Cardiac fibroblast (primary cell): ENCODE results near the gene RIBC2.

Experiments
- DNase-seq, 2 donors: peaks; one replicate each; pipeline versions ENCODE4 v3.0.0 to v3.0.0-alpha.2; 2010; ENCODE audit warnings: low read depth in 2 of 2
- H3K4me3 ChIP-seq, 2 donors: replicated peaks in 1 of 2; 1 replicate in 1 of 2; 2 replicates in 1 of 2; pipeline ENCODE4 v1.5.1; 2011; ENCODE audit warnings: low read depth in 2 of 2, low read length in 2 of 2, mild to moderate bottlenecking in 2 of 2, moderate library complexity in 1 of 2
- TF ChIP-seq, protein P1 (sequence below): IDR thresholded peaks from one replicate; pipeline ENCODE4 v1.5.1; 2011; ENCODE audit warnings: low read depth, mild to moderate bottlenecking, low read length, inconsistent platforms

RIBC2 gene

DNA sequence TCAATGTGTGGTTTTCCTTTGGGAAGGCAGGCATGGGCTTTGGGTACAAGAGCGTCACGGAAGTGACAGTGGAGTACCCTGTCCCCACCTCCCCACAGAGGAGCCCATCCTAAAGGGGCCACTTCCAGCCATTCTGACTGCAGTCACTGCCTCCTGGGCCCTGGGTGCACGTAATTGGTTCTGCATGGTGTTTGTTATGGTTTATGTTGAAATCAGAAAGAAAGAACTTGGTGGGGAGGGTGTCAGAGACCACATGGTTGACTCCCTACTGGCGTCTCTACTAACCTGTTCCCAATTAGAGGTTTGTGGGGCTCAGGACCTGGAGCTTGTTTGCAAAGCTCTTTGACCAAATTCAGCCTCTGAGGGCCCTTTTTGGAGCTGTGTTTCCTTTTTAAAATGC is 40.8 kb downstream of the RIBC2 start:
- no peak for DNase-seq
- TF ChIP-seq, protein P1, sequence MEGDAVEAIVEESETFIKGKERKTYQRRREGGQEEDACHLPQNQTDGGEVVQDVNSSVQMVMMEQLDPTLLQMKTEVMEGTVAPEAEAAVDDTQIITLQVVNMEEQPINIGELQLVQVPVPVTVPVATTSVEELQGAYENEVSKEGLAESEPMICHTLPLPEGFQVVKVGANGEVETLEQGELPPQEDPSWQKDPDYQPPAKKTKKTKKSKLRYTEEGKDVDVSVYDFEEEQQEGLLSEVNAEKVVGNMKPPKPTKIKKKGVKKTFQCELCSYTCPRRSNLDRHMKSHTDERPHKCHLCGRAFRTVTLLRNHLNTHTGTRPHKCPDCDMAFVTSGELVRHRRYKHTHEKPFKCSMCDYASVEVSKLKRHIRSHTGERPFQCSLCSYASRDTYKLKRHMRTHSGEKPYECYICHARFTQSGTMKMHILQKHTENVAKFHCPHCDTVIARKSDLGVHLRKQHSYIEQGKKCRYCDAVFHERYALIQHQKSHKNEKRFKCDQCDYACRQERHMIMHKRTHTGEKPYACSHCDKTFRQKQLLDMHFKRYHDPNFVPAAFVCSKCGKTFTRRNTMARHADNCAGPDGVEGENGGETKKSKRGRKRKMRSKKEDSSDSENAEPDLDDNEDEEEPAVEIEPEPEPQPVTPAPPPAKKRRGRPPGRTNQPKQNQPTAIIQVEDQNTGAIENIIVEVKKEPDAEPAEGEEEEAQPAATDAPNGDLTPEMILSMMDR, result no peak
- H3K4me3 ChIP-seq, result no peak overlapping the region

DNA sequence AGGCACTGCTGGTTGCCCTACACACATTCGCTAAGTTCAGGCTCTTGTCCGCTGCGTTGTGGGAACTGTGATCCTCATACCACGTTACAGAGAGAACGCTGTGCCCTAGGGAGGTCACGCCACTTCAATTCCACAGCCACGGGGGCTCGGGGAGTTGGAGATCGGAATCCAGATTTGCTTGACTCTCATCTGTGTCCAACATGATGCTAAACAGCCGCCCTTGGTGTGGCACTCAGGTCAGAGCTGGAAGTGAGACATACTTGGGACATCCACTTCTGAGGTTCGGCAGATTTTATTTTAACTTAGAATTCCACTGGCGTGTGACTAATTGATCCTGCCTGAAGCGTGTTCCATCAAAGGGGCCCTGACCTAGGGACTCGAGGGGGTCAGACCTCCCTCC is 41.7 kb downstream of the RIBC2 start:
- no peak for DNase-seq
- TF ChIP-seq, protein P1, result no peak
- H3K4me3 ChIP-seq, result no peak overlapping the region

DNA sequence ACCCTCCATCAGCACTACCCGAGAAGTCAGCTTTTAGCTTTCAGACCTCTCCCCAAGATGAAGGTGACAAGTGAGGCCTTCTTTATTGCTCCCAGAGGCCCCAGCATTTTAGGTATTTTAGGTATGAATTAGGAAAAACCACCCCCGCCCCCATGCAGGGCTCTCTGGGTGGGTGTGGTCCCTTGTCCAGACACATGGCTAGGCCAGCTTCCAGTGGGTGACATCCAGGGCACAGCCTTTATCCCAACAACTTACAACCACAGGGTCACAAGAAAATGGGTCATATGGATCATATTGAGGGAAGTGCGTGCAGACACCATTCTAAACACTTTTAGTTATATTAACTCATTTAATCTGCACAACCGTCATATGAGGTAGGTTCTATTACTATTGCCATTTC is 42.1 kb downstream of the RIBC2 start:
- H3K4me3 ChIP-seq, result no peak overlapping the region
- DNase-seq, result no peak
- TF ChIP-seq, protein P1, result no peak

DNA sequence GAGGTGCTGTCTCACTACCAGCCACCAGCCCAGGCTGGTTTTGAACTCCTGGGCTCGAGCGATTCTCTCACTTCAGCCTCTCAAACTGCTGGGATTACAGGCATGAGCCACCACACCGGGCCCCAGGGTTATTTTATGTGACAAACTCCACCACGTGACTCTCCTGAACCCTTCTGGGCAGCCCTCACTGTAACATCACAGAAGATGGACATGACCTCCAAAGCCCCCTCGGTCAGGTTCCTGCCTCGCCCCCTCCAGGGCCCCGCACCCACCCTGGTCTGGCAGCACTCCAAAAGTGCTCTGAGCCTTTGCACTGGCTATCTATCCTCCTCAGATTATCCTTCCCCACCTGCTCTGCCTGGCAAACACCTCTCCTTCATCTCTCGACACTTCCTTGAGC is 43.3 kb downstream of the RIBC2 start:
- DNase-seq, result no peak
- TF ChIP-seq, protein P1, result no peak
- H3K4me3 ChIP-seq, result no peak overlapping the region

DNA sequence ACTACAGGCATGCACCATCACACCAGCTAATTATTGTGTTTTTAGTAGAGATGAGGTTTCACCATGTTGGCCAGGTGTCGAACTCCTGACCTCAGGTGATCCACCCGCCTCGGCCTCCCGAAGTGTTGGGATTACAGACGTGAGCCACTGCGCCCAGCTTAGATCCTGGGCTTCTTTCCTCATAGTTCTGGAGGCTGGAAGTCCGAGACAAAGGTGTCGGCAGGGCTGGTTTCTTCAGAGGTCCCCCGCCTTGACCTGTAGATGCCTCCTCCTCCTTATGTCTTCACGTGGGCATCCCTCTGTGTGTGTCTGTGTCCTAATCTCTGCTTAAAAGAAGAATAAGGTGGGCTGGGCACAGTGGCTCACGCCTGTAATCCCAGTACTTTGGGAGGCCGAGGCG is 45.0 kb downstream of the RIBC2 start:
- TF ChIP-seq, protein P1, result no peak
- DNase-seq, result no peak
- H3K4me3 ChIP-seq, result no peak overlapping the region

DNA sequence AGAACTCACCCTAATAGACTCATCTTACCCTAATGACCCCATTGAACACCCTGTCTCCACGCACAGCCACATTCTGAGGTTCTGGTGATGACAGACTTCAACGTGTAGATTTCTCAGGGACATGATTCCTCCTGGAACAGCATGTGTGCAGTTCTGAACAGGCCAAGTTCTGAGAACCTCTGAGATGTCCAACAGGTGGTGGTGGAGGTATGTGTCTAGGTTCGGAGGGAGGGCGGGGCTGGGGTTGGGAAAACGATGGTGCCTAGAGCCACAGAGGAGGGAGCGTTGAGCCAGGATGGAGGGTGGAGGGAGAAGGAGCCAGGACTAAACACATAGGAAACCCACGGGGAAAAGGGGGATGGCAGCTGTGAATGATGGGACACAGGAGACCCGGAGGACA is 45.7 kb downstream of the RIBC2 start:
- TF ChIP-seq, protein P1, result no peak
- no peak for DNase-seq
- no peak overlapping the region for H3K4me3 ChIP-seq
